ENCODE data around the gene DDIT4L. TPM values are rescaled to one million over a fixed set of nuclear protein-coding genes. Genes with fewer than 3 reads are reported as not detected.
A peak's percentile ranks its signal among the peaks of the same experiment; 100 is the strongest.
"Not testable (repeated sequence)": the region's sequence is repeated elsewhere in the genome, so short reads cannot be mapped to it uniquely, and the experiment has no call there.

DDIT4L gene
- under 1 TPM; 0.24 to 0.34 TPM for total RNA-seq

DNA sequence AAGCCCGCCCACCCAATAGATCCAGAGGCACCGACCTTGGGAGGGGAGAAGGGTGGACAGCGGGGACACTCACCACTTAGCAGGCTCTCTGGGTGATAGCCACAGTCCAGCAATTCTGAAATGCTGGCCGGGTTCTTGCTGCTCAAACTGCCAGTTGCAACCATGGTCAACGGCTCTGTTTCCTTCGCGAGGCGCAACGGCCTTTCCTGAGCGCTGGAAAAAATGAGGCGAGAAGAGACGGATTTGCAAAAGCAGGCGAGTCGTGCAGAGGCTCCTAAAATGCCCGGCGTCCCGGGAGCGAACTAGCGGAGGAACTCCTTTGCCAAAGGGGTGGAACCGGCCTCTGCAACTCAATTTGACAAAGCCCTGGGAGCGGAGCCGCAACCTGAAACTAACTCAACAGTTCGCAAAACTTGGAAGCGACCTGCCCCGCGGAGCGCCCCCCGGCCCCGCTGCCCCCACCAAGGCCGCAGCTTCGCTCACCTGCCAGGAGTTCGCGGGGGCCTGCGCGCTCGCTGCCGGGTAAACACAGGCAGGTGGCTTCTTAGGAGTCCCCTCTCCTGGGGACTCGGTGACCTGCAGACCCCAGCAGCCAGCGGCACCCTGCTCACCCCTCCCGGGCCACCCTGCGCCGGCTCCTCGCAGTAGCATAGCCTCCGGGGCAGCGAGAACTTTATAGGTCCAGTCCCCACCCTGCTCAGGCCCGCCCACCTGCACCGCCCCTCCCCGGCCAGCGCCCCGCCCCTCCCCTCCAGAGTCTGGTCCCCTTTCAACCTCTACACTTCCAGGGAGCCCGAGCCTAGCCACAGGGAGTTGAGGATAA lies at the start of gene DDIT4L:
Gene DDIT4L, minus strand, starts transcription at position 649 of the 823 bp plus-strand sequence. Its CDS starts 485 bp downstream, at position 164.
- ChIA-PET CTCF (no interaction called here), POLR2A (no interaction called here)
- Mint-ChIP-seq H3K36me3 (no peaks in the 10 kb centered on the region), H3K27me3 (peaks cover 42% of the 10 kb centered on the region), H3K4me1 (ENCODE audit: low read depth) (peaks cover 15% of the 10 kb centered on the region), H3K9me3 (no peaks in the 10 kb centered on the region), H3K27ac (no peak within 1 kb of the TSS), H3K4me3 (peak within 1 kb of the TSS; percentile 70)
- intact Hi-C loops (cut with micrococcal nuclease) = loop anchor here (5.0 kb wide), 1 partner anchor 93 kb away; no protein-coding TSS in a partner anchor
- DNase-seq = peak; percentile 14

GRCh38 chr4:100240008-100240407 lies 49.7 kb upstream of the DDIT4L start:
- no peaks in the 10 kb centered on the region for H3K4me1 Mint-ChIP-seq (ENCODE audit: low read depth)
- H3K9me3 Mint-ChIP-seq = no peaks in the 10 kb centered on the region
- CTCF ChIA-PET = no interaction called here
- POLR2A ChIA-PET = no interaction called here
- H3K27ac Mint-ChIP-seq = no peak overlapping the region
- no peaks in the 10 kb centered on the region for H3K27me3 Mint-ChIP-seq
- H3K36me3 Mint-ChIP-seq = no peaks in the 10 kb centered on the region
- no peak for DNase-seq
- H3K4me3 Mint-ChIP-seq = no peak overlapping the region
- intact Hi-C loops (cut with micrococcal nuclease) = no loop called here

- Mint-ChIP-seq H3K36me3 (no peaks in the 10 kb centered on the region), H3K9me3 (peaks cover 29% of the 10 kb centered on the region), H3K27me3 (peaks cover 2% of the 10 kb centered on the region), H3K4me3 (no peak overlapping the region), H3K4me1 (ENCODE audit: low read depth) (no peaks in the 10 kb centered on the region), H3K27ac (no peak overlapping the region)
- no peak for DNase-seq
- ChIA-PET CTCF (no interaction called here), POLR2A (no interaction called here)
- intact Hi-C loops (cut with micrococcal nuclease) = no loop called here
These were observed 34.5 kb upstream of the DDIT4L start for GRCh38 chr4:100224721-100225120.

DNA sequence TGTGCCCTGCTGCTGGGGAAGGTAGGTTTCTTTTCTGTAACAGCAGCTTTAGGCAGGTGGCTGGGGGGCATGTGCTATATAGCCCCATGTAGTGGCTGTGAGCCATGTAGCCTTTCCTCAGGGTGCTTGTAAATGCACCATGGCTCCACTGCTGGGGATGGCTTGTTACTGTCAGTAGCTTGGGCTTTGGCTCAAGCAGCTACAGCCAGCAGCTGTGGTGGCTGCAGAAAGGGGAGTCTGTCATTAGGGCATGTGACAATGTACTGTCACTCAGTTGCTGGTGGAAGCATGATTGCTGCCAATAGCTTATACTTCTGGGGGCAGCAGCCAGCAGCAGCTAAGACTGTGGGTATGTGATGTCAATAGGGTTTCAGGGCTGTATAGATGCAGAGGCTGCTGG lies 33.9 kb upstream of the DDIT4L start:
- Mint-ChIP-seq H3K9me3 (peaks cover 25% of the 10 kb centered on the region), H3K27ac (no peak overlapping the region), H3K36me3 (no peaks in the 10 kb centered on the region), H3K4me3 (no peak overlapping the region), H3K4me1 (ENCODE audit: low read depth) (no peaks in the 10 kb centered on the region), H3K27me3 (peaks cover 2% of the 10 kb centered on the region)
- CTCF ChIA-PET = no interaction called here
- POLR2A ChIA-PET = no interaction called here
- intact Hi-C loops (cut with micrococcal nuclease) = no loop called here
- no peak for DNase-seq

DNA sequence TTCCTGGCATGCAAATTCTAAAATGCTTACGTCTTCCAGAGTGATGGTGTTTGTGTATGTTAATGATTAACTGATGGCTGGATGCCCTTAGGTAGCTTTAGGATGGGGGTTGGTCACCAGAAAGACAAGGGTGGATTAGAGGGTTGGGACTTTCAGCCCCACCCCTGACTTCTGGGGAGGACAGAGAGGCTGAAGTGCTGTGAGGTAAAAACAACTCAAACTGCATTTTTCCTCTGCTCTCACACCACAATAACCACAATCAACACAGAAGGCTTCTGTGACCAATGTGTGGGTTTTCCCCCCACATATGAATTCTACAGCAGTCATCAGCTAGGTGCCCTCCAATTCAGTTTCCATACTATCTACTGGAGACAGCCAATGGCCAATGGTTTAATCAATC lies 18.7 kb upstream of the DDIT4L start:
- CTCF ChIA-PET = no interaction called here

GRCh38 chr4:100208459-100208858 lies 18.2 kb upstream of the DDIT4L start:
- Mint-ChIP-seq H3K27me3 (no peaks in the 10 kb centered on the region), H3K4me3 (no peak overlapping the region), H3K4me1 (ENCODE audit: low read depth) (no peaks in the 10 kb centered on the region), H3K9me3 (no peaks in the 10 kb centered on the region), H3K36me3 (no peaks in the 10 kb centered on the region), H3K27ac (no peak overlapping the region)
- ChIA-PET CTCF (no interaction called here), POLR2A (no interaction called here)
- intact Hi-C loops (cut with micrococcal nuclease) = no loop called here
- no peak for DNase-seq

More for the DNA sequence above, 18.7 kb upstream of the DDIT4L start:
- no peak for DNase-seq
- H3K36me3 Mint-ChIP-seq = no peaks in the 10 kb centered on the region
- H3K27ac Mint-ChIP-seq = no peak overlapping the region
- H3K4me1 Mint-ChIP-seq (ENCODE audit: low read depth) = no peaks in the 10 kb centered on the region
- H3K9me3 Mint-ChIP-seq = no peaks in the 10 kb centered on the region
- POLR2A ChIA-PET = no interaction called here
- H3K4me3 Mint-ChIP-seq = no peak overlapping the region
- intact Hi-C loops (cut with micrococcal nuclease) = no loop called here
- no peaks in the 10 kb centered on the region for H3K27me3 Mint-ChIP-seq

DNA sequence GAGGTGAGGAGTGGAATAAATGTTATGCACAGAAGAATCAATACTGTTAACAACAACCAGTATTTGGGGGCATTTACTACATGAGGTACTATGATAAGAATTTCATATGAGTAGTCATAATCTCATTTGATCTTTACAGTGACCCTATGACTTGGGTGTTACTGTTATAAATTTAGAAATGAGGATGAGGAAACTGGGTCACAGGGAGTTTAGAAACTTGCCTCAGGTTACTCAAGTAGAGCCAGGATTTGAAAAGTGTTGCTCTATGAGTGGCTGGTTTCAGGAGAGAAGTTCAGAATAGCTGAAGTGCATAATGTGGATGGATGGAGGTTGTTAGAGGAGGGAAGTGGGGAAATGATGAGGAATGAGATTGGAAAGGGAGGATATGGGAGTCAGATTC lies 16.6 kb upstream of the DDIT4L start:
- no peaks in the 10 kb centered on the region for H3K9me3 Mint-ChIP-seq
- no peaks in the 10 kb centered on the region for H3K27me3 Mint-ChIP-seq
- ChIA-PET CTCF (no interaction called here), POLR2A (no interaction called here)
- H3K4me3 Mint-ChIP-seq = no peak overlapping the region
- intact Hi-C loops (cut with micrococcal nuclease) = no loop called here
- H3K36me3 Mint-ChIP-seq = no peaks in the 10 kb centered on the region
- no peak overlapping the region for H3K27ac Mint-ChIP-seq
- DNase-seq = no peak
- no peaks in the 10 kb centered on the region for H3K4me1 Mint-ChIP-seq (ENCODE audit: low read depth)

GRCh38 chr4:100198061-100198460 lies 7.8 kb upstream of the DDIT4L start:
- no peak overlapping the region for H3K27ac Mint-ChIP-seq
- no peak for DNase-seq
- CTCF ChIA-PET = no interaction called here

DNA sequence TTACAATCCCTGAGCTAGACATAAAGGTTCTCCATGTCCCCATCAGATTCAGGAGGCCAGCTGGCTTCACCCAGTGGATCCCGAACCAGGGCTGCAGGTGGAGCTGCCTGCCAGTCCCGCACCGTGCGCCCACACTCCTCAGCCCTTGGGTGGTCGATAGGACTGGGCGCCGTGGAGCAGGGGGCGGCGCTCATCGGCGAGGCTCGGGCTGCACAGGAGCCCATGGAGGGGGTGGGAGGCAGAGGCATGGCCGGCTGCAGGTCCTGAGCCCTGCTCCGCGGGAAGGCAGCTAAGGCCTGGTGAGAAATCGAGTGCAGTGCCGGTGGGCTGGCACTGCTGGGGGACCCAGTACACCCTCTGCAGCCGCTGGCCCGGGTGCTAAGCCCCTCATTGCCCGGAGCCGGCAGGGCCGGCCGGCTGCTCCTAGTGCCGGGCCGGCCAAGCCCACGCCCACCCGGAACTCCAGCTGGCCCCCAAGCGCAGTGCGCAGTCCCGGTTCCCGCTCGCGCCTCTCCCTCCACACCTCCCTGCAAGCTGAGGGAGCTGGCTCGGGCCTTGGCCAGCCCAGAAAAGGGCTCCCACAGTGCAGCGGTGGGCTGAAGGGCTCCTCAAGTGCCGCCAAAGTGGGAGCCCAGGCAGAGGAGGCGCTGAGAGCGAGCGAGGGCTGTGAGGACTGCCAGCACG lies 6.3 kb upstream of the DDIT4L start:
- H3K9me3 Mint-ChIP-seq; H3K4me3 Mint-ChIP-seq; DNase-seq; H3K27ac Mint-ChIP-seq; intact Hi-C loops (cut with micrococcal nuclease); H3K4me1 Mint-ChIP-seq (ENCODE audit: low read depth); H3K27me3 Mint-ChIP-seq; POLR2A ChIA-PET; H3K36me3 Mint-ChIP-seq; CTCF ChIA-PET: not testable (repeated sequence)

More at GRCh38 chr4:100198061-100198460, 7.8 kb upstream of the DDIT4L start:
- no peaks in the 10 kb centered on the region for H3K4me1 Mint-ChIP-seq (ENCODE audit: low read depth)
- H3K9me3 Mint-ChIP-seq = no peaks in the 10 kb centered on the region
- intact Hi-C loops (cut with micrococcal nuclease) = no loop called here
- H3K4me3 Mint-ChIP-seq = no peak overlapping the region
- POLR2A ChIA-PET = no interaction called here
- peaks cover 2% of the 10 kb centered on the region for H3K27me3 Mint-ChIP-seq
- no peaks in the 10 kb centered on the region for H3K36me3 Mint-ChIP-seq

DNA sequence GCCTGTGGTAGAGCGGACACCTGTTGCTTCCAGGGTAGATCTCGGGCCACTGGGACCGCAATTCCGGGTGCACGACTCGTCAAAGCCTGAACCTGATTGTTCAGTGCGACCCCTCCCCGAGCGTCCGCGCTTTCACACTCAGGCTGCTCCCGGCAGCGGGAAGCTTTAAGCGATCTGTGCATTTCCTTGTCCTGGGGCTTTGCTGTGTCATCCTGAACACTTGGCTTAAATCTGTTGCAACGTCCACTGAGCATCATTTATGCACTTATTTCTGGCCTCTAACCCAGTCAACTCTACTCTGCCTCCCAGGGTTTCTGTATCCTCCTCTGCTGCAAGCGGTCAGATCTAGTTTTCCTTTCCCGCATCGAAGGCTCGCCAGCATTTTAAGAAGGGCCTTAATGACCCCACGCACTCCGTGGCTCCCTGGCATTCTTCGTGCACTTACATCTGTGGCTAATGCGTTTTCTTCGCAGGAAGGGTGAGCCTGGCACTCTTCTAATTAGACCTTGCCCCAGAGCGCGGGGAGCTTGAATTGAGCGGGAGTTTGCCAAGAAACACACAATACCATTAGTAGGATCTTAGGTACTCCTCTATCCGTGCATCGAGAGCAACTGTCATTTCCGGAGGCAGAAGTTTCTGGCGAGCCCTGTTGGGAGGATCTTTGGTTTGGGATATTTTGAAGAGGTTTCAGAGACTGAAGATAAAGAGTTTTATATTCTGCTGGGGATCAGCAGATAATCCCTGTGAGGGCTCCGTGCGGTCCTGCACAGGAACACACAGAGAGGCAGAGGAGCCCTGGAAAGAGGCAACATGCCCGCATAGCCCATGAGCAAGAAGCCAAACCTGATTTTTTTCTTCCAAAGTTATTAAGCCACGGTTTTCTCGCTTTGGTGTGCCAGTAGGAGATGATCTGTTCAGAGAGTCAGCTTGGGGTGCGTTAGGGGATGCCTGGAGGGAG lies 654 bp upstream of the DDIT4L start:
- peaks cover 38% of the 10 kb centered on the region for H3K27me3 Mint-ChIP-seq
- ChIA-PET CTCF (no interaction called here), POLR2A (no interaction called here)
- no peak overlapping the region for H3K27ac Mint-ChIP-seq
- peaks cover 15% of the 10 kb centered on the region for H3K4me1 Mint-ChIP-seq (ENCODE audit: low read depth)
- H3K36me3 Mint-ChIP-seq = no peaks in the 10 kb centered on the region
- no peaks in the 10 kb centered on the region for H3K9me3 Mint-ChIP-seq
- H3K4me3 Mint-ChIP-seq = peak overlapping the region; percentile 70
- no peak for DNase-seq
- intact Hi-C loops (cut with micrococcal nuclease) = loop anchor here (5.0 kb wide), 1 partner anchor 94 kb away; no protein-coding TSS in a partner anchor

- H3K27me3 Mint-ChIP-seq = peaks cover 46% of the 10 kb centered on the region
- H3K36me3 Mint-ChIP-seq = no peaks in the 10 kb centered on the region
- no peak overlapping the region for H3K4me3 Mint-ChIP-seq
These were observed 1.4 kb downstream of the DDIT4L start for GRCh38 chr4:100188829-100189228.

GRCh38 chr4:100187781-100188180 lies 2.5 kb downstream of the DDIT4L start:
- Mint-ChIP-seq H3K9me3 (no peaks in the 10 kb centered on the region), H3K4me1 (ENCODE audit: low read depth) (peaks cover 15% of the 10 kb centered on the region), H3K27me3 (peaks cover 44% of the 10 kb centered on the region), H3K27ac (no peak overlapping the region), H3K4me3 (no peak overlapping the region), H3K36me3 (no peaks in the 10 kb centered on the region)
- intact Hi-C loops (cut with micrococcal nuclease) = no loop called here
- DNase-seq = no peak
- CTCF ChIA-PET = interaction anchor here (1.3 kb wide), 1 partner anchor 92 kb away, joined by 3 read pairs; no protein-coding TSS in a partner anchor
- POLR2A ChIA-PET = no interaction called here

More at GRCh38 chr4:100188829-100189228, 1.4 kb downstream of the DDIT4L start:
- H3K27ac Mint-ChIP-seq = no peak overlapping the region
- peaks cover 15% of the 10 kb centered on the region for H3K4me1 Mint-ChIP-seq (ENCODE audit: low read depth)
- H3K9me3 Mint-ChIP-seq = no peaks in the 10 kb centered on the region
- no peak for DNase-seq
- POLR2A ChIA-PET = no interaction called here
- CTCF ChIA-PET = interaction anchor here (1.4 kb wide), 1 partner anchor 96 kb away, joined by 4 read pairs; no protein-coding TSS in a partner anchor
- intact Hi-C loops (cut with micrococcal nuclease) = no loop called here

All from activated CD4-positive, alpha-beta memory T cell treated with anti-CD3 and anti-CD28 coated beads for 36 hours (primary cell).